Measurements from ENCODE around the gene TMBIM6.

DNA sequence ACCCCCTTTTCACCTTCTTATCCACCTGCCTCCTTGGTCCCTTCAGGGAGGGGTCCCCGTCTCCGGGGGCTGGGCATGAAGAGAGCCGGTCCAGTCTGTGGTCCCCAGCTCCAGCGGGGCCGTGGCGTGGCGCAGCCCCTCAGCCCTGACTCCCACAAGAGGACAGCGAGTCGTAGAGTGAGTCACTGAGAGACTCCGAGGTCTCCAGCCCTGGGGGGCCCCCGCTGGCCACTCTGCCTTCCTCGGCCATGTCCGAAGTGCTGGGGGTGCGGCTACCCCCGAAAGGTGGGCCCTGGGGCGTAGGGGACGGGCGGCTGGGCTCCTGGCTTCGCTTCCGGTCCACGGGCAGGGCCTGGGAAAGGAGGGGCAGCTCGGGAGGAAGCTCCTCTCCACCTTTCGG, 50.3 kb downstream of the TMBIM6 start:
- TF ChIP-seq POLR2A (IDR thresholded peaks at IDR 0.05; ENCODE audit: low read depth, low read length) (no peak), POLR2AphosphoS5 (IDR thresholded peaks at IDR 0.05; ENCODE audit: low read depth, low read length) (no peak), TAF1 (IDR thresholded peaks at IDR 0.05; ENCODE audit: borderline replicate concordance, low read depth, low read length) (no peak)

Measured in GM12892 (cell line).